GM12878 (cell line): ENCODE results near the gene FAM171A1. TPM values are rescaled to one million over a fixed set of nuclear protein-coding genes. Genes with fewer than 3 reads are reported as not detected.

Experiments
- ATAC-seq: fragments of 200-7000 bp; cut with Tn5 transposase; 3 replicates; pipeline ENCODE4 v1.9.1; 2020; ENCODE audit warnings: mild to moderate bottlenecking, moderate library complexity
- BruUV-seq: library from RNA; stranded (reverse); fragments of 400-500 nt; replicated peaks from 2 replicates; lab custom pipeline; 2021; lab: Mats Ljungman, UMichigan
- CTCF ChIA-PET: fragments of 300-600 bp; sonication (Branson Sonifier 250); formaldehyde crosslinking; extraction: SDS; loops from one replicate; lab custom pipeline; 2021; ENCODE audit warnings: inconsistent platforms; lab: Yijun Ruan, JAX
- POLR2A ChIA-PET: fragments of 350-600 bp; formaldehyde crosslinking; extraction: SDS; loops from one replicate; lab custom pipeline; 2021; ENCODE audit warnings: inconsistent platforms; lab: Charles Lee
- RAD21 ChIA-PET: fragments of 300-600 bp; sonication (Branson Sonifier 250); formaldehyde crosslinking; loops from one replicate; lab custom pipeline; 2023; ENCODE audit warnings: antibody characterized with exemption; ENCODE audit not compliant: unreplicated experiment; lab: Charles Lee
- SMC1A ChIA-PET: fragments of 300-600 bp; sonication (Branson Sonifier 250); formaldehyde crosslinking; loops from one replicate; lab custom pipeline; 2023; ENCODE audit not compliant: unreplicated experiment, uncharacterized antibody; lab: Charles Lee
- DNase-seq: peaks from one replicate; pipeline ENCODE4 v3.0.0-alpha.2; 2011; ENCODE audit warnings: low read depth, low spot score
- FAIRE-seq: peaks from 3 replicates; lab custom pipeline; 2011; peaks lifted over from hg19 to GRCh38; lab: Jason Lieb, UNC
- H2AFZ ChIP-seq: 2 replicates; pipeline ENCODE4 v1.6.0; 2011; ENCODE audit warnings: low read depth, low read length, control low read depth; ENCODE audit not compliant: control insufficient read depth
- H3K27ac ChIP-seq: 2 replicates; pipeline ENCODE4 v1.5.1; 2011; ENCODE audit warnings: control low read depth; ENCODE audit not compliant: control insufficient read depth, insufficient read depth
- H3K27me3 ChIP-seq, 2 experiments: replicated peaks in 1 of 2; 2 replicates each; pipeline versions ENCODE4 v1.6.0 to v1.6.1; 2011; ENCODE audit warnings: low read length in 1 of 2; ENCODE audit not compliant: control insufficient read depth in 2 of 2, insufficient read depth in 2 of 2
- H3K36me3 ChIP-seq, 2 experiments: 2 replicates each; pipeline ENCODE4 v1.5.1; 2011; ENCODE audit warnings: low read length in 1 of 2; ENCODE audit not compliant: control insufficient read depth in 2 of 2, insufficient read depth in 2 of 2
- H3K4me1 ChIP-seq: 2 replicates; pipeline ENCODE4 v1.6.1; 2011; ENCODE audit warnings: mild to moderate bottlenecking, low read length, moderate library complexity, mixed read lengths; ENCODE audit not compliant: control insufficient read depth, insufficient read depth
- H3K4me2 ChIP-seq: 2 replicates; pipeline ENCODE4 v1.6.0; 2011; ENCODE audit warnings: control low read depth; ENCODE audit not compliant: control insufficient read depth, insufficient read depth
- H3K4me3 ChIP-seq: fragments of 200-600 bp; sonication (generic); 2 replicates; pipeline ENCODE4 v1.5.1; 2016
- H3K79me2 ChIP-seq: 2 replicates; pipeline ENCODE4 v1.6.0; 2011; ENCODE audit warnings: low read length; ENCODE audit not compliant: control insufficient read depth, insufficient read depth
- H3K9ac ChIP-seq: 2 replicates; pipeline ENCODE4 v1.8.0; 2011; ENCODE audit warnings: low read length, control low read depth, mixed read lengths; ENCODE audit not compliant: control insufficient read depth, insufficient read depth
- H3K9me3 ChIP-seq: replicated peaks from 3 replicates; pipeline ENCODE4 v1.5.1; 2011; ENCODE audit warnings: mild to moderate bottlenecking, low read length; ENCODE audit not compliant: control insufficient read depth, insufficient read depth
- H4K20me1 ChIP-seq: 2 replicates; pipeline ENCODE4 v1.6.0; 2011; ENCODE audit not compliant: control insufficient read depth, insufficient read depth
- BCL11A ChIP-seq: IDR thresholded peaks from 2 replicates; pipeline ENCODE4 v1.6.1; 2011; ENCODE audit warnings: low read depth, low read length
- DPF2 ChIP-seq: fragments of 450-650 bp; IDR thresholded peaks from 2 replicates; pipeline ENCODE4 v1.6.1; 2017; ENCODE audit warnings: mild to moderate bottlenecking
- E2F8 ChIP-seq: fragments of 450-650 bp; IDR thresholded peaks from 2 replicates; pipeline ENCODE4 v1.6.1; 2018; ENCODE audit warnings: mild to moderate bottlenecking, low read depth, moderate library complexity; ENCODE audit not compliant: partially characterized antibody
- EP300 ChIP-seq, 2 experiments: fragments of 150-350 bp in 1 of 2; IDR thresholded peaks; 2 replicates each; pipeline ENCODE4 v1.6.1; 2011 to 2012; ENCODE audit warnings: low read depth in 2 of 2, low read length in 2 of 2, borderline replicate concordance in 1 of 2, improper control_type of control experiment in 1 of 2, inconsistent platforms in 1 of 2; ENCODE audit not compliant: control insufficient read depth in 1 of 2
- IKZF2 ChIP-seq, 2 experiments: fragments of 450-650 bp; IDR thresholded peaks; 2 replicates each; pipeline ENCODE4 v1.6.1; 2017; ENCODE audit warnings: mild to moderate bottlenecking in 2 of 2, moderate library complexity in 2 of 2
- KDM1A ChIP-seq: fragments of 200-600 bp; sonication (generic); IDR thresholded peaks from 2 replicates; pipeline ENCODE4 v1.6.1; 2016; ENCODE audit warnings: borderline replicate concordance
- PML ChIP-seq: IDR thresholded peaks from 2 replicates; pipeline ENCODE4 v1.6.1; 2012; ENCODE audit warnings: low read length, inconsistent platforms
- POU2F2 ChIP-seq: IDR thresholded peaks from 3 replicates; pipeline ENCODE4 v1.6.1; 2011; ENCODE audit warnings: low read depth, mild to moderate bottlenecking, low read length, borderline replicate concordance
- RB1 ChIP-seq: fragments of 450-650 bp; formaldehyde crosslinking; IDR thresholded peaks from 2 replicates; pipeline ENCODE4 v1.6.1; 2017; ENCODE audit warnings: mild to moderate bottlenecking, borderline replicate concordance
- SKIL ChIP-seq: fragments of 450-650 bp; IDR thresholded peaks from 2 replicates; pipeline ENCODE4 v1.6.1; 2017; ENCODE audit warnings: mild to moderate bottlenecking, low read depth, inconsistent platforms; ENCODE audit not compliant: poor library complexity, severe bottlenecking
- TCF12 ChIP-seq: IDR thresholded peaks from 2 replicates; pipeline ENCODE4 v1.6.1; 2011; ENCODE audit warnings: low read depth, mild to moderate bottlenecking, low read length
- ZBTB40 ChIP-seq: fragments of 450-650 bp; IDR thresholded peaks from 2 replicates; pipeline ENCODE4 v1.6.1; 2016; ENCODE audit warnings: mild to moderate bottlenecking, moderate library complexity, borderline replicate concordance
- WGBS: methylation state at CpG from one replicate; pipeline ENCODE4 v1.1.6; 2016; ENCODE audit warnings: low lambda C conversion rate; ENCODE audit not compliant: insufficient replicate concordance, insufficient coverage; ENCODE audit errors: missing lambda C conversion rate; 5-methylcytosine and 5-hydroxymethylcytosine counted together
- in situ Hi-C: fragments of 300-500 bp; cut with MboI; formaldehyde crosslinking; loops from 9 replicates; pipeline ENCODE4 v1.14.3; 2018; ENCODE audit warnings: mixed read lengths
- intact Hi-C: fragments of 100-400 bp; cut with micrococcal nuclease; formaldehyde crosslinking; loops from one replicate; pipeline ENCODE4 v1.14.2; 2022; ENCODE audit not compliant: unreplicated experiment
- polyA plus RNA-seq, 11 experiments: library from polyadenylated mRNA; depleted of rRNA in 4 of 11; unstranded in 6 of 11; stranded (reverse) in 5 of 11; fragments of >200 nt; fragmentation: Nextera tagmentation in 4 of 11; fragmentation: Illumina TruSeq in 1 of 11; extraction: Ambion mirVana in 4 of 11; extraction: Trizol in 1 of 11; gene quantifications; 1 replicate in 1 of 11; 2 replicates in 10 of 11; pipeline versions ENCODE4 v1.2.1 to v1.2.3, GENCODE V29; 2011 to 2016; ENCODE audit warnings: inconsistent platforms in 2 of 11, missing spikeins in 2 of 11, low read depth in 1 of 11
- total RNA-seq, 4 experiments: library from RNA; depleted of rRNA in 3 of 4; stranded (reverse); fragments of >200 nt in 3 of 4; fragmentation: Illumina TruSeq in 1 of 4; extraction: Trizol in 1 of 4; gene quantifications; 2 replicates each; pipeline versions ENCODE4 v1.2.1 to v1.2.3, GENCODE V29; 2013 to 2021

FAM171A1 gene
- total and polyA plus RNA-seq, 10 of the 15 experiments (the other 5 are each of a cell fraction or from before 2014, with no cell fraction given), result 0.05 to 0.28 (median 0.10) TPM; not detected in 1

GRCh38 chr10:15230257-15230656 is 140.8 kb downstream of the FAM171A1 start:
- Histone ChIP-seq H3K4me2 (no peak overlapping the region), H2AFZ (no peak overlapping the region), H3K9ac (no peak overlapping the region), H3K9me3 (no peaks in the 10 kb centered on the region; the same call in 2 of the 3 replicates), H4K20me1 (no peaks in the 10 kb centered on the region), H3K27me3 (no peaks in the 10 kb centered on the region), H3K36me3 (no peaks in the 10 kb centered on the region), H3K4me3 (no peak overlapping the region), H3K79me2 (no peaks in the 10 kb centered on the region), H3K27ac (no peak overlapping the region), H3K4me1 (no peaks in the 10 kb centered on the region)
- 44% methylated on average over 3 of the region's 3 CpGs for WGBS
- CTCF ChIA-PET, result interaction anchor here (0.7 to 1.2 kb wide), 2 partner anchors 28 to 1586 kb away, joined by 3 read pairs; no protein-coding TSS in a partner anchor
- DNase-seq (no peak), ATAC-seq (no peak), FAIRE-seq (no peak)
- TF ChIP-seq E2F8 (no peak), KDM1A (no peak), RB1 (no peak), DPF2 (no peak), BCL11A (no peak), EP300 (IDR thresholded peaks at IDR 0.05; ENCODE audit: borderline replicate concordance in 1 of 2, control insufficient read depth in 1 of 2, low read depth in 2 of 2, low read length in 2 of 2) (no peak), ZBTB40 (no peak), SKIL (no peak), TCF12 (no peak), PML (no peak), POU2F2 (no peak), IKZF2 (IDR thresholded peaks at IDR 0.05) (no peak)
- in situ Hi-C loops, result no loop called here
- BruUV-seq, result no TSS peak
- POLR2A ChIA-PET, result no interaction called here
- RAD21 ChIA-PET, result no interaction called here
- SMC1A ChIA-PET, result interaction anchor here (1.5 to 1.6 kb wide), 2 partner anchors 11 to 14 kb away, joined by 4 to 5 read pairs; no protein-coding TSS in a partner anchor
- intact Hi-C loops, result no loop called here
